IMR-90 (cell line): ENCODE data around the gene EMX1. TPM values are rescaled to one million over a fixed set of nuclear protein-coding genes. Genes with fewer than 3 reads are reported as not detected.

Source experiments
- ATAC-seq: fragments of 200-7000 bp; cut with Tn5 transposase; 2 replicates; pipeline ENCODE4 v1.9.1; 2020; ENCODE audit warnings: low read depth, mild to moderate bottlenecking, moderate library complexity
- BruUV-seq: library from RNA; stranded (reverse); fragments of 400-500 nt; replicated peaks from 2 replicates; lab custom pipeline; 2021; lab: Mats Ljungman, UMichigan
- CTCF ChIA-PET: fragments of 300-600 bp; formaldehyde crosslinking; extraction: SDS; loops from one replicate; lab custom pipeline; 2021; ENCODE audit warnings: antibody characterized with exemption; lab: Yijun Ruan, JAX
- POLR2A ChIA-PET: fragments of 300-600 bp; sonication (Branson Sonifier 250); formaldehyde crosslinking; loops from one replicate; lab custom pipeline; 2022; ENCODE audit warnings: antibody characterized with exemption; ENCODE audit not compliant: unreplicated experiment; lab: Charles Lee
- DNase-seq: peaks from one replicate; pipeline ENCODE4 v3.0.0; 2013
- H2AFZ ChIP-seq: replicated peaks from 2 replicates; pipeline ENCODE3; 2013; ENCODE audit warnings: low read length, mild to moderate bottlenecking; ENCODE audit not compliant: poor library complexity
- H2AK5ac ChIP-seq: 2 replicates; pipeline ENCODE4 v1.6.1; 2013; ENCODE audit warnings: low read depth, low read length, inconsistent platforms
- H2AK9ac ChIP-seq: replicated peaks from 2 replicates; pipeline ENCODE3; 2013; ENCODE audit warnings: mild to moderate bottlenecking, low read depth, low read length, moderate library complexity; ENCODE audit not compliant: poor library complexity
- H2BK120ac ChIP-seq: 2 replicates; pipeline ENCODE4 v1.6.1; 2013; ENCODE audit warnings: low read depth, low read length, inconsistent platforms
- H2BK15ac ChIP-seq: 3 replicates; pipeline ENCODE4 v1.6.1; 2013; ENCODE audit warnings: low read depth, low read length, inconsistent platforms
- H2BK20ac ChIP-seq: 2 replicates; pipeline ENCODE4 v1.6.1; 2013; ENCODE audit warnings: low read depth, mild to moderate bottlenecking, inconsistent platforms, low read length, moderate library complexity
- H2BK5ac ChIP-seq: 2 replicates; pipeline ENCODE4 v1.6.1; 2013; ENCODE audit warnings: mild to moderate bottlenecking, low read depth, low read length, inconsistent platforms; ENCODE audit not compliant: poor library complexity, severe bottlenecking
- H3K14ac ChIP-seq: replicated peaks from 2 replicates; pipeline ENCODE4 v1.6.1; 2013; ENCODE audit warnings: low read depth, low read length, inconsistent platforms
- H3K18ac ChIP-seq: 2 replicates; pipeline ENCODE4 v1.6.1; 2013; ENCODE audit warnings: low read depth, low read length, control low read depth
- H3K23ac ChIP-seq: 2 replicates; pipeline ENCODE4 v1.6.1; 2013; ENCODE audit warnings: low read depth, low read length, inconsistent platforms
- H3K27ac ChIP-seq: 2 replicates; pipeline ENCODE4 v1.5.1; 2013; ENCODE audit warnings: mild to moderate bottlenecking, control low read depth, low read length; ENCODE audit not compliant: insufficient read depth
- H3K27me3 ChIP-seq: 2 replicates; pipeline ENCODE4 v1.6.1; 2013; ENCODE audit warnings: low read length; ENCODE audit not compliant: control insufficient read depth, insufficient read depth
- H3K36me3 ChIP-seq: 2 replicates; pipeline ENCODE4 v1.6.1; 2013; ENCODE audit warnings: low read length, mixed read lengths; ENCODE audit not compliant: control insufficient read depth, insufficient read depth
- H3K4ac ChIP-seq: 2 replicates; pipeline ENCODE4 v1.6.1; 2013; ENCODE audit warnings: low read depth, low read length, inconsistent platforms
- H3K4me1 ChIP-seq: 2 replicates; pipeline ENCODE4 v1.6.1; 2013; ENCODE audit warnings: low read length, mixed read lengths; ENCODE audit not compliant: control insufficient read depth, insufficient read depth
- H3K4me2 ChIP-seq: 2 replicates; pipeline ENCODE4 v1.6.1; 2013; ENCODE audit warnings: low read depth, mild to moderate bottlenecking, control low read depth, low read length, moderate library complexity
- H3K4me3 ChIP-seq: 2 replicates; pipeline ENCODE4 v1.5.1; 2013; ENCODE audit warnings: low read depth, mild to moderate bottlenecking, control low read depth, low read length, moderate library complexity; ENCODE audit not compliant: insufficient read depth
- H3K56ac ChIP-seq: 2 replicates; pipeline ENCODE4 v1.6.1; 2013; ENCODE audit warnings: low read length, inconsistent platforms; ENCODE audit not compliant: insufficient read depth; ENCODE audit errors: extremely low read depth
- H3K79me1 ChIP-seq, 2 experiments: 2 replicates each; pipeline ENCODE4 v1.6.1; 2013; ENCODE audit warnings: low read length in 2 of 2, inconsistent platforms in 1 of 2, low read depth in 1 of 2
- H3K9ac ChIP-seq: 2 replicates; pipeline ENCODE4 v1.6.1; 2013; ENCODE audit warnings: low read depth, low read length, control low read depth
- H3K9me1 ChIP-seq: 2 replicates; pipeline ENCODE4 v1.6.1; 2013; ENCODE audit warnings: low read length, inconsistent platforms; ENCODE audit not compliant: insufficient read depth
- H3K9me3 ChIP-seq: 2 replicates; pipeline ENCODE4 v1.6.1; 2013; ENCODE audit warnings: low read length; ENCODE audit not compliant: control insufficient read depth, insufficient read depth
- H4K20me1 ChIP-seq: 2 replicates; pipeline ENCODE4 v1.6.1; 2013; ENCODE audit warnings: low read length, inconsistent platforms; ENCODE audit not compliant: insufficient read depth
- H4K5ac ChIP-seq: 2 replicates; pipeline ENCODE4 v1.6.1; 2013; ENCODE audit warnings: mild to moderate bottlenecking, low read depth, low read length, control low read depth
- H4K8ac ChIP-seq, 2 experiments: 2 replicates each; pipeline ENCODE4 v1.6.1; 2013; ENCODE audit warnings: low read depth in 2 of 2, low read length in 2 of 2, control low read depth in 1 of 2, inconsistent platforms in 1 of 2
- H4K91ac ChIP-seq: 2 replicates; pipeline ENCODE4 v1.6.1; 2013; ENCODE audit warnings: low read depth, low read length, inconsistent platforms; ENCODE audit not compliant: insufficient read depth
- BHLHE40 ChIP-seq: fragments of 150-350 bp; IDR thresholded peaks from 2 replicates; pipeline ENCODE4 v1.6.1; 2016; ENCODE audit warnings: mild to moderate bottlenecking, low read depth, low read length
- CEBPB ChIP-seq: IDR thresholded peaks from 2 replicates; pipeline ENCODE4 v1.6.1; 2012; ENCODE audit warnings: low read depth, low read length, improper control_type of control experiment
- CHD1 ChIP-seq: IDR thresholded peaks from 2 replicates; pipeline ENCODE4 v1.6.1; 2012; ENCODE audit warnings: low read depth, low read length, improper control_type of control experiment
- MXI1 ChIP-seq: IDR thresholded peaks from 2 replicates; pipeline ENCODE4 v1.6.1; 2012; ENCODE audit warnings: low read depth, mild to moderate bottlenecking, low read length, moderate library complexity, borderline replicate concordance
- RAD21 ChIP-seq: IDR thresholded peaks from 2 replicates; pipeline ENCODE4 v1.6.1; 2012; ENCODE audit warnings: low read length, improper control_type of control experiment
- RFX5 ChIP-seq: IDR thresholded peaks from 2 replicates; pipeline ENCODE4 v1.8.0; 2012; ENCODE audit warnings: low read depth, mild to moderate bottlenecking, low read length, moderate library complexity
- WGBS, 2 experiments: methylation state at CpG; one replicate each; pipeline versions ENCODE4 v1.1.5 to v1.1.7; 2013; ENCODE audit warnings: missing lambda C conversion rate in 2 of 2; ENCODE audit not compliant: insufficient read length in 1 of 2; ENCODE audit errors: extremely low coverage in 2 of 2; 5-methylcytosine and 5-hydroxymethylcytosine counted together
- dilution Hi-C: fragments of 300-500 bp; cut with HindIII; formaldehyde crosslinking; loops from one replicate; pipeline ENCODE4 v1.14.3; 2018; ENCODE audit warnings: low sequenced_read_pairs; ENCODE audit not compliant: unreplicated experiment
- in situ Hi-C: fragments of 300-500 bp; cut with MboI; formaldehyde crosslinking; loops from 3 replicates; pipeline ENCODE4 v1.14.3; 2019; ENCODE audit warnings: low sequenced_read_pairs, inconsistent platforms, mixed read lengths
- intact Hi-C: fragments of 100-400 bp; cut with micrococcal nuclease; formaldehyde crosslinking; loops from 2 replicates; pipeline ENCODE4 v1.10.0; 2022
- polyA plus RNA-seq, 3 experiments: library from polyadenylated mRNA; depleted of rRNA; stranded (reverse); fragments of >200 nt; gene quantifications; 2 replicates each; pipeline ENCODE4 v1.2.3, GENCODE V29; 2012; ENCODE audit warnings: low replicate concordance in 1 of 3
- total RNA-seq: library from RNA; depleted of rRNA; stranded (reverse); fragments of >200 nt; gene quantifications from 2 replicates; pipeline ENCODE4 v1.2.3, GENCODE V29; 2012
- TF ChIP-seq, protein P1 (sequence below): conservative IDR thresholded peaks from 2 replicates; pipeline ENCODE4 v1.5.1; 2012; ENCODE audit warnings: mild to moderate bottlenecking, low read depth, low read length, improper control_type of control experiment

The EMX1 gene
- total and polyA plus RNA-seq, 2 of the 4 experiments (the other 2 are of a cell fraction) = not detected

- peaks cover 2% of the 10 kb centered on the region; the same call in 1 of the 2 replicates for H3K4me1 ChIP-seq
- H3K4me3 ChIP-seq = no peak overlapping the region; the same call in 1 of the 2 replicates
- no peak overlapping the region for H4K8ac ChIP-seq
- H3K14ac ChIP-seq = no peak overlapping the region
- BruUV-seq = no TSS peak
- no peak overlapping the region for H2BK15ac ChIP-seq
- ChIA-PET CTCF (no interaction called here), POLR2A (no interaction called here)
- ATAC-seq = peak; percentile 21
- peaks cover 25% of the 10 kb centered on the region for H3K9me3 ChIP-seq
- WGBS, 2 experiments = 3% methylated on average over 25 of the region's 77 CpGs; no CpG with 5 or more reads in 1 of the 2 experiments
- no peak overlapping the region for H2BK20ac ChIP-seq
- intact Hi-C loops = no loop called here
- H2BK5ac ChIP-seq = no peak overlapping the region
- H3K79me1 ChIP-seq = no peaks in the 10 kb centered on the region
- H3K23ac ChIP-seq = no peak overlapping the region; the same call in 1 of the 2 replicates
- H4K20me1 ChIP-seq = peaks cover 41% of the 10 kb centered on the region; the same call in 1 of the 2 replicates
- dilution Hi-C loops = no loop called here
- TF ChIP-seq BHLHE40 = no peak
- no peak for TF ChIP-seq MXI1
- no peak for TF ChIP-seq CEBPB
- TF ChIP-seq, protein P1, sequence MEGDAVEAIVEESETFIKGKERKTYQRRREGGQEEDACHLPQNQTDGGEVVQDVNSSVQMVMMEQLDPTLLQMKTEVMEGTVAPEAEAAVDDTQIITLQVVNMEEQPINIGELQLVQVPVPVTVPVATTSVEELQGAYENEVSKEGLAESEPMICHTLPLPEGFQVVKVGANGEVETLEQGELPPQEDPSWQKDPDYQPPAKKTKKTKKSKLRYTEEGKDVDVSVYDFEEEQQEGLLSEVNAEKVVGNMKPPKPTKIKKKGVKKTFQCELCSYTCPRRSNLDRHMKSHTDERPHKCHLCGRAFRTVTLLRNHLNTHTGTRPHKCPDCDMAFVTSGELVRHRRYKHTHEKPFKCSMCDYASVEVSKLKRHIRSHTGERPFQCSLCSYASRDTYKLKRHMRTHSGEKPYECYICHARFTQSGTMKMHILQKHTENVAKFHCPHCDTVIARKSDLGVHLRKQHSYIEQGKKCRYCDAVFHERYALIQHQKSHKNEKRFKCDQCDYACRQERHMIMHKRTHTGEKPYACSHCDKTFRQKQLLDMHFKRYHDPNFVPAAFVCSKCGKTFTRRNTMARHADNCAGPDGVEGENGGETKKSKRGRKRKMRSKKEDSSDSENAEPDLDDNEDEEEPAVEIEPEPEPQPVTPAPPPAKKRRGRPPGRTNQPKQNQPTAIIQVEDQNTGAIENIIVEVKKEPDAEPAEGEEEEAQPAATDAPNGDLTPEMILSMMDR = no peak
- no peak for TF ChIP-seq RAD21
- TF ChIP-seq CHD1 = no peak
- no peak for TF ChIP-seq RFX5
- H3K27ac ChIP-seq = no peak overlapping the region
- H3K9me1 ChIP-seq = no peaks in the 10 kb centered on the region
- no peak overlapping the region for H2AK5ac ChIP-seq
- no peak overlapping the region for H4K91ac ChIP-seq
- H4K5ac ChIP-seq = no peak overlapping the region
- H3K9ac ChIP-seq = no peak overlapping the region
- no peak overlapping the region for H3K4ac ChIP-seq
- in situ Hi-C loops = no loop called here
- H2AK9ac ChIP-seq = no peak overlapping the region
- H3K56ac ChIP-seq = no peak overlapping the region
- H3K4me2 ChIP-seq = peak overlapping the region; percentile 59
- H3K18ac ChIP-seq = no peak overlapping the region
- peaks cover 99% of the 10 kb centered on the region for H3K27me3 ChIP-seq
- no peak overlapping the region for H2BK120ac ChIP-seq
- peak; percentile 30 for DNase-seq
- H2AFZ ChIP-seq = peak overlapping the region; percentile 64
- no peaks in the 10 kb centered on the region for H3K36me3 ChIP-seq
These were observed 3.2 kb downstream of the EMX1 start for GRCh38 chr2:72920318-72921087.
